ENCODE data around the gene EBPL. TPM values are rescaled to one million over a fixed set of nuclear protein-coding genes. Genes with fewer than 3 reads are reported as not detected.

The EBPL gene
- total and polyA plus RNA-seq, 9 donors: 16.4 to 34.2 (median 26.1) TPM

- Histone ChIP-seq H3K9me3 (replicated peaks; ENCODE audit: control insufficient read depth, low read depth, low read length) (no peaks in the 10 kb centered on the region), H3K4me1 (ENCODE audit: control insufficient read depth, insufficient read depth, low read length) (no peaks in the 10 kb centered on the region), H3K27ac (ENCODE audit: low read length) (no peak overlapping the region), H3K36me3 (ENCODE audit: control insufficient read depth, insufficient read depth, low read length) (no peaks in the 10 kb centered on the region), H3K27me3 (ENCODE audit: control insufficient read depth, insufficient read depth, low read length) (no peaks in the 10 kb centered on the region), H3K4me3 (ENCODE audit: low read length) (no peak overlapping the region)
- 60% methylated on average over 2 of the region's 3 CpGs for WGBS (ENCODE audit: insufficient coverage)
- no peak for DNase-seq
Measured at GRCh38 chr13:49679246-49679645, 12.0 kb downstream of the EBPL start.

GRCh38 chr13:49678191-49678914, 12.9 kb downstream of the EBPL start:
- no peaks in the 10 kb centered on the region for H3K4me1 ChIP-seq (ENCODE audit: control insufficient read depth, insufficient read depth, low read length)
- no peaks in the 10 kb centered on the region for H3K36me3 ChIP-seq (ENCODE audit: control insufficient read depth, insufficient read depth, low read length)
- H3K4me3 ChIP-seq (ENCODE audit: low read length): no peak overlapping the region
- no peaks in the 10 kb centered on the region for H3K9me3 ChIP-seq (replicated peaks; ENCODE audit: control insufficient read depth, low read depth, low read length)
- H3K27ac ChIP-seq (ENCODE audit: low read length): no peak overlapping the region
- H3K27me3 ChIP-seq (ENCODE audit: control insufficient read depth, insufficient read depth, low read length): no peaks in the 10 kb centered on the region
- WGBS (ENCODE audit: insufficient coverage): 93% methylated on average over 30 of the region's 48 CpGs
- no peak for DNase-seq

GRCh38 chr13:49676581-49677298, 14.5 kb downstream of the EBPL start:
- Histone ChIP-seq H3K36me3 (ENCODE audit: control insufficient read depth, insufficient read depth, low read length) (no peaks in the 10 kb centered on the region), H3K9me3 (replicated peaks; ENCODE audit: control insufficient read depth, low read depth, low read length) (no peaks in the 10 kb centered on the region), H3K27me3 (ENCODE audit: control insufficient read depth, insufficient read depth, low read length) (no peaks in the 10 kb centered on the region), H3K4me1 (ENCODE audit: control insufficient read depth, insufficient read depth, low read length) (no peaks in the 10 kb centered on the region), H3K27ac (ENCODE audit: low read length) (no peak overlapping the region), H3K4me3 (ENCODE audit: low read length) (no peak overlapping the region)
- no peak for DNase-seq
- WGBS (ENCODE audit: insufficient coverage): 90% methylated on average over 2 of the region's 6 CpGs

- H3K4me3 ChIP-seq (ENCODE audit: low read length): no peak overlapping the region
- no peak for DNase-seq
- H3K27me3 ChIP-seq (ENCODE audit: control insufficient read depth, insufficient read depth, low read length): no peaks in the 10 kb centered on the region
- peaks cover 2% of the 10 kb centered on the region for H3K9me3 ChIP-seq (replicated peaks; ENCODE audit: control insufficient read depth, low read depth, low read length)
- H3K36me3 ChIP-seq (ENCODE audit: control insufficient read depth, insufficient read depth, low read length): peaks cover 17% of the 10 kb centered on the region
- WGBS (ENCODE audit: insufficient coverage): 83% methylated on average over 2 of the region's 5 CpGs
- no peaks in the 10 kb centered on the region for H3K4me1 ChIP-seq (ENCODE audit: control insufficient read depth, insufficient read depth, low read length)
- H3K27ac ChIP-seq (ENCODE audit: low read length): no peak overlapping the region
Measured at GRCh38 chr13:49670828-49671227, 20.5 kb downstream of the EBPL start.

GRCh38 chr13:49669735-49670309, 21.5 kb downstream of the EBPL start:
- peaks cover 21% of the 10 kb centered on the region for H3K36me3 ChIP-seq (ENCODE audit: control insufficient read depth, insufficient read depth, low read length)
- no peak overlapping the region for H3K4me3 ChIP-seq (ENCODE audit: low read length)
- DNase-seq: peak; percentile 66
- no peak overlapping the region for H3K27ac ChIP-seq (ENCODE audit: low read length)
- H3K9me3 ChIP-seq (replicated peaks; ENCODE audit: control insufficient read depth, low read depth, low read length): peaks cover 2% of the 10 kb centered on the region
- no peaks in the 10 kb centered on the region for H3K27me3 ChIP-seq (ENCODE audit: control insufficient read depth, insufficient read depth, low read length)
- WGBS (ENCODE audit: insufficient coverage): no CpG with 5 or more reads among the region's 5 CpGs
- no peaks in the 10 kb centered on the region for H3K4me1 ChIP-seq (ENCODE audit: control insufficient read depth, insufficient read depth, low read length)

GRCh38 chr13:49667773-49668172, 23.5 kb downstream of the EBPL start:
- Histone ChIP-seq H3K36me3 (ENCODE audit: control insufficient read depth, insufficient read depth, low read length) (peaks cover 24% of the 10 kb centered on the region), H3K4me3 (ENCODE audit: low read length) (no peak overlapping the region), H3K4me1 (ENCODE audit: control insufficient read depth, insufficient read depth, low read length) (no peaks in the 10 kb centered on the region), H3K9me3 (replicated peaks; ENCODE audit: control insufficient read depth, low read depth, low read length) (peaks cover 2% of the 10 kb centered on the region), H3K27me3 (ENCODE audit: control insufficient read depth, insufficient read depth, low read length) (no peaks in the 10 kb centered on the region), H3K27ac (ENCODE audit: low read length) (no peak overlapping the region)
- WGBS (ENCODE audit: insufficient coverage): 79% methylated on average over 1 of the region's 2 CpGs
- DNase-seq: no peak

- no CpG with 5 or more reads among the region's 4 CpGs for WGBS (ENCODE audit: insufficient coverage)
- Histone ChIP-seq H3K27me3 (ENCODE audit: control insufficient read depth, insufficient read depth, low read length) (no peaks in the 10 kb centered on the region), H3K4me1 (ENCODE audit: control insufficient read depth, insufficient read depth, low read length) (no peaks in the 10 kb centered on the region), H3K9me3 (replicated peaks; ENCODE audit: control insufficient read depth, low read depth, low read length) (peaks cover 2% of the 10 kb centered on the region), H3K27ac (ENCODE audit: low read length) (no peak overlapping the region), H3K36me3 (ENCODE audit: control insufficient read depth, insufficient read depth, low read length) (peaks cover 27% of the 10 kb centered on the region), H3K4me3 (ENCODE audit: low read length) (no peak overlapping the region)
- no peak for DNase-seq
Measured at GRCh38 chr13:49664606-49665005, 26.7 kb downstream of the EBPL start.

- no peak for DNase-seq
- Histone ChIP-seq H3K9me3 (replicated peaks; ENCODE audit: control insufficient read depth, low read depth, low read length) (no peaks in the 10 kb centered on the region), H3K27me3 (ENCODE audit: control insufficient read depth, insufficient read depth, low read length) (no peaks in the 10 kb centered on the region), H3K4me3 (ENCODE audit: low read length) (no peak overlapping the region), H3K27ac (ENCODE audit: low read length) (no peak overlapping the region), H3K36me3 (ENCODE audit: control insufficient read depth, insufficient read depth, low read length) (peaks cover 6% of the 10 kb centered on the region), H3K4me1 (ENCODE audit: control insufficient read depth, insufficient read depth, low read length) (peaks cover 11% of the 10 kb centered on the region)
- WGBS (ENCODE audit: insufficient coverage): 88% methylated on average over 5 of the region's 9 CpGs
Measured at GRCh38 chr13:49657241-49657641, 34.0 kb downstream of the EBPL start.

- WGBS (ENCODE audit: insufficient coverage): 60% methylated on average over 1 of the region's 3 CpGs
- Histone ChIP-seq H3K9me3 (replicated peaks; ENCODE audit: control insufficient read depth, low read depth, low read length) (no peaks in the 10 kb centered on the region), H3K36me3 (ENCODE audit: control insufficient read depth, insufficient read depth, low read length) (peaks cover 5% of the 10 kb centered on the region), H3K4me3 (ENCODE audit: low read length) (no peak overlapping the region), H3K27ac (ENCODE audit: low read length) (no peak overlapping the region), H3K27me3 (ENCODE audit: control insufficient read depth, insufficient read depth, low read length) (no peaks in the 10 kb centered on the region), H3K4me1 (ENCODE audit: control insufficient read depth, insufficient read depth, low read length) (peaks cover 21% of the 10 kb centered on the region)
- no peak for DNase-seq
Measured at GRCh38 chr13:49655906-49656305, 35.4 kb downstream of the EBPL start.

- H3K4me1 ChIP-seq (ENCODE audit: control insufficient read depth, insufficient read depth, low read length): peaks cover 32% of the 10 kb centered on the region
- H3K4me3 ChIP-seq (ENCODE audit: low read length): no peak overlapping the region
- peaks cover 4% of the 10 kb centered on the region for H3K36me3 ChIP-seq (ENCODE audit: control insufficient read depth, insufficient read depth, low read length)
- no CpG with 5 or more reads among the region's 3 CpGs for WGBS (ENCODE audit: insufficient coverage)
- H3K27me3 ChIP-seq (ENCODE audit: control insufficient read depth, insufficient read depth, low read length): no peaks in the 10 kb centered on the region
- DNase-seq: no peak
- H3K27ac ChIP-seq (ENCODE audit: low read length): no peak overlapping the region
- H3K9me3 ChIP-seq (replicated peaks; ENCODE audit: control insufficient read depth, low read depth, low read length): no peaks in the 10 kb centered on the region
Measured at GRCh38 chr13:49654011-49654410, 37.3 kb downstream of the EBPL start.

Data from muscle of leg (tissue), 11 donors.